Middle frontal gyrus (tissue), 1 donor: ENCODE results near the gene BCAS2.
"Not testable (repeated sequence)": the region's sequence is repeated elsewhere in the genome, so short reads cannot be mapped to it uniquely, and the experiment has no call there.

Experiments
- DNase-seq: peaks from one replicate; pipeline ENCODE4 v3.0.0-alpha.2; 2015; ENCODE audit warnings: low spot score; ENCODE audit errors: extremely low spot score

The BCAS2 gene

GRCh38 chr1:114581335-114582287 lies at the start of gene BCAS2:
BCAS2 (minus strand) TSS chr1:114581615; CDS start chr1:114581591, 24 bp downstream.
- DNase-seq, result peak; percentile 98

GRCh38 chr1:114627107-114627506 lies 45.7 kb upstream of the BCAS2 start:
- no peak for DNase-seq

GRCh38 chr1:114623364-114623763 lies 41.9 kb upstream of the BCAS2 start:
- DNase-seq, result no peak

- DNase-seq, result no peak
Observed at GRCh38 chr1:114620419-114620818, 39.0 kb upstream of the BCAS2 start.

- DNase-seq, result no peak
Observed at GRCh38 chr1:114618606-114619005, 37.2 kb upstream of the BCAS2 start.

GRCh38 chr1:114610546-114611245 lies 29.3 kb upstream of the BCAS2 start:
- no peak for DNase-seq

GRCh38 chr1:114609826-114610225 lies 28.4 kb upstream of the BCAS2 start:
- no peak for DNase-seq

GRCh38 chr1:114609026-114609425 lies 27.6 kb upstream of the BCAS2 start:
- DNase-seq, result no peak

GRCh38 chr1:114607223-114607622 lies 25.8 kb upstream of the BCAS2 start:
- no peak for DNase-seq

- no peak for DNase-seq
Observed at GRCh38 chr1:114597949-114598348, 16.5 kb upstream of the BCAS2 start.

GRCh38 chr1:114595602-114596001 lies 14.2 kb upstream of the BCAS2 start:
- no peak for DNase-seq

- DNase-seq, result no peak
Observed at GRCh38 chr1:114594046-114594445, 12.6 kb upstream of the BCAS2 start.

GRCh38 chr1:114589122-114589521 lies 7.7 kb upstream of the BCAS2 start:
- no peak for DNase-seq

- DNase-seq, result no peak
Observed at GRCh38 chr1:114588196-114588689, 6.8 kb upstream of the BCAS2 start.

- no peak for DNase-seq
Observed at GRCh38 chr1:114587203-114587991, 6.0 kb upstream of the BCAS2 start.

- DNase-seq, result no peak
Observed at GRCh38 chr1:114586513-114587047, 5.2 kb upstream of the BCAS2 start.

GRCh38 chr1:114585231-114585630 lies 3.8 kb upstream of the BCAS2 start:
- no peak for DNase-seq

GRCh38 chr1:114574365-114574764 lies 7.0 kb downstream of the BCAS2 start:
- DNase-seq, result no peak

GRCh38 chr1:114564141-114564540 lies 17.3 kb downstream of the BCAS2 start:
- no peak for DNase-seq

- not testable (repeated sequence) for DNase-seq
Observed at GRCh38 chr1:114562978-114563510, 18.4 kb downstream of the BCAS2 start.

GRCh38 chr1:114561333-114561732 lies 20.1 kb downstream of the BCAS2 start:
- no peak for DNase-seq
